ENCODE measurements around the gene FBXL15. TPM values are rescaled to one million over a fixed set of nuclear protein-coding genes. Genes with fewer than 3 reads are reported as not detected.

FBXL15 gene
- total and polyA plus RNA-seq, 9 of the 15 experiments (the other 6 are each of a cell fraction or from before 2014, with no cell fraction given): 0.08 to 25.9 (median 3.5) TPM

DNA sequence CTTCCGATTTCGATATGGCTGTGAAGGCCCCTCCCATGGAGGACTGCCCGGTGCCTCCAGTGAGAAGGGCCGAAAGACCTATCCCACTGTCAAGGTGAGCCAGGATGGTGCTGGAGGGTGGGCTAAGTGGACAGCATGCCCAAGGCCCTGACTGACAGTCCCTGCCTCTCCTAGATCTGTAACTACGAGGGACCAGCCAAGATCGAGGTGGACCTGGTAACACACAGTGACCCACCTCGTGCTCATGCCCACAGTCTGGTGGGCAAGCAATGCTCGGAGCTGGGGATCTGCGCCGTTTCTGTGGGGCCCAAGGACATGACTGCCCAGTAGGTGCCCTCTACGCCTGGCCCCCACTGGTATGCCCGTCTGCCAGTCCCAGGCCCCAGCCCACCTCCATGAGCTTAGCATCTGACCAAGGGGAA is 23.9 kb upstream of the FBXL15 start:
- H4K20me1 ChIP-seq (replicated peaks; ENCODE audit: control insufficient read depth, insufficient read depth, low read length): no peaks in the 10 kb centered on the region
- H3K4me1 ChIP-seq (replicated peaks in 1 of 2; ENCODE audit: control insufficient read depth in 2 of 2, insufficient read depth in 2 of 2, low read length in 2 of 2): peaks cover 14 to 54% of the 10 kb centered on the region in 2 experiments; a peak in 4 of 5 replicates
- H3K4me2 ChIP-seq (ENCODE audit: insufficient read depth, low read length): peak overlapping the region; percentile 11
- FAIRE-seq (no peak), DNase-seq (ENCODE audit: extremely low read depth in 1 of 4, low spot score in 3 of 4) (no peak), ATAC-seq (no peak)
- POLR2A ChIA-PET: interaction anchor here (0.7 to 1.3 kb wide), 2 partner anchors 11 to 232 kb away, joined by 3 read pairs; no protein-coding TSS in a partner anchor
- H3K9me3 ChIP-seq (replicated peaks; ENCODE audit: control insufficient read depth, insufficient read depth, low read depth, low read length): no peaks in the 10 kb centered on the region
- peak overlapping the region; percentile 65 to 90; a peak in 3 of 4 replicates for H3K9ac ChIP-seq (ENCODE audit: insufficient read depth in 1 of 2, low read depth in 2 of 2, low read length in 2 of 2)
- no TSS peak for BruUV-seq (replicated peaks)
- TF ChIP-seq POLR2AphosphoS2 (IDR thresholded peaks at IDR 0.05; ENCODE audit: low read length) (no peak), HSF4 (CRISPR knock-in tag; IDR thresholded peaks at IDR 0.05; ENCODE audit: borderline replicate concordance) (no peak), RBM14 (IDR thresholded peaks at IDR 0.05; ENCODE audit: borderline replicate concordance, insufficient read depth, low read depth, low read length) (no peak), THAP12 (CRISPR knock-in tag; IDR thresholded peaks at IDR 0.05) (no peak)
- TF ChIP-seq, protein P1, sequence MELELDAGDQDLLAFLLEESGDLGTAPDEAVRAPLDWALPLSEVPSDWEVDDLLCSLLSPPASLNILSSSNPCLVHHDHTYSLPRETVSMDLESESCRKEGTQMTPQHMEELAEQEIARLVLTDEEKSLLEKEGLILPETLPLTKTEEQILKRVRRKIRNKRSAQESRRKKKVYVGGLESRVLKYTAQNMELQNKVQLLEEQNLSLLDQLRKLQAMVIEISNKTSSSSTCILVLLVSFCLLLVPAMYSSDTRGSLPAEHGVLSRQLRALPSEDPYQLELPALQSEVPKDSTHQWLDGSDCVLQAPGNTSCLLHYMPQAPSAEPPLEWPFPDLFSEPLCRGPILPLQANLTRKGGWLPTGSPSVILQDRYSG (tag; conservative IDR thresholded peaks at IDR 0.05; ENCODE audit: low read depth): no peak
- in situ Hi-C loops (cut with MboI): loop anchor here (25.0 kb wide), 1 partner anchor 191 kb away; no protein-coding TSS in a partner anchor
- H3K79me2 ChIP-seq (ENCODE audit: control insufficient read depth, insufficient read depth, low read length): peaks cover 7% of the 10 kb centered on the region; the same call in 1 of the 3 replicates
- CTCF ChIA-PET (ENCODE audit: low intra/inter-chr PET ratio): interaction anchor here (0.7 kb wide), 1 partner anchor 13 kb away, joined by 4 read pairs; no protein-coding TSS in a partner anchor
- H3K36me3 ChIP-seq (ENCODE audit: control insufficient read depth, insufficient read depth, low read length): peaks cover 16% of the 10 kb centered on the region; the same call in 1 of the 3 replicates
- no peak overlapping the region for H3K27ac ChIP-seq (ENCODE audit: extremely low read depth, low read depth, low read length)
- no peaks in the 10 kb centered on the region for H3K9me1 ChIP-seq (ENCODE audit: control insufficient read depth, insufficient read depth, low read length)
- intact Hi-C loops (cut with micrococcal nuclease): loop anchor here (5.0 kb wide), 1 partner anchor 229 kb away; no protein-coding TSS in a partner anchor
- H3K27me3 ChIP-seq (ENCODE audit: control insufficient read depth in 2 of 2, insufficient read depth in 2 of 2, low read length in 2 of 2): no peaks in the 10 kb centered on the region
- WGBS (ENCODE audit: insufficient coverage, low coverage, missing lambda C conversion rate): 85% methylated on average over 12 of the region's 12 CpGs
- H3K4me3 ChIP-seq: no peak overlapping the region
- no peak overlapping the region for H2AFZ ChIP-seq (ENCODE audit: low read depth, low read length)
